Right lobe of liver (tissue), 6 donors: ENCODE measurements around the gene ZCCHC8. TPM values are rescaled to one million over a fixed set of nuclear protein-coding genes. Genes with fewer than 3 reads are reported as not detected.
A peak's percentile ranks its signal among the peaks of the same experiment; 100 is the strongest.

Experiments
- ATAC-seq, 4 donors: fragments of 200-7000 bp; cut with Tn5 transposase; one replicate each; pipeline ENCODE4 v1.9.1; 2020; ENCODE audit warnings: mild to moderate bottlenecking in 4 of 4, moderate library complexity in 4 of 4
- DNase-seq, 3 donors: peaks; one replicate each; pipeline ENCODE4 v3.0.0-alpha.2; 2020
- H3K27ac ChIP-seq, 3 donors: fragments of 200-600 bp; one replicate each; pipeline ENCODE4 v1.8.0; 2022
- H3K27me3 ChIP-seq, 2 donors: fragments of 200-600 bp; one replicate each; pipeline ENCODE4 v1.8.0; 2022
- H3K36me3 ChIP-seq, 4 donors: fragments of 200-600 bp; sonication (generic) in 1 of 4; one replicate each; pipeline versions ENCODE4 v1.5.1 to v1.8.0; 2017 to 2022; ENCODE audit warnings: control low read depth in 1 of 4
- H3K4me1 ChIP-seq, 4 donors: fragments of 200-600 bp; sonication (generic) in 1 of 4; one replicate each; pipeline versions ENCODE4 v1.5.1 to v1.8.0; 2017 to 2022; ENCODE audit warnings: control low read depth in 1 of 4
- H3K4me3 ChIP-seq, 3 donors: fragments of 200-600 bp; one replicate each; pipeline ENCODE4 v1.8.0; 2022
- H3K9me3 ChIP-seq, 4 donors: fragments of 200-600 bp; sonication (generic) in 1 of 4; one replicate each; pipeline versions ENCODE4 v1.5.1 to v1.8.0; 2017 to 2022; ENCODE audit warnings: control low read depth in 1 of 4
- POLR2A ChIP-seq: fragments of 450-650 bp; IDR thresholded peaks from one replicate; pipeline ENCODE4 v1.6.1; 2017; ENCODE audit warnings: antibody characterized with exemption, mild to moderate bottlenecking
- WGBS: methylation state at CpG from one replicate; pipeline ENCODE4 v1.1.6; 2018; ENCODE audit warnings: low coverage, low lambda C conversion rate; ENCODE audit not compliant: insufficient coverage; ENCODE audit errors: missing lambda C conversion rate; 5-methylcytosine and 5-hydroxymethylcytosine counted together
- intact Hi-C, 2 donors: fragments of 100-400 bp; cut with DNase I; formaldehyde crosslinking; loops; one replicate each; pipeline versions ENCODE4 v1.11.2 to v1.14.1; 2022
- total RNA-seq, 6 experiments: library from RNA; depleted of rRNA in 2 of 6; stranded (reverse); fragments of >200 nt in 2 of 6; fragmentation: NEBNext Ultra II Directional in 3 of 6; extraction: Animal tissue kit (Norgen Biotek cat#: 25700) in 3 of 6; gene quantifications; one replicate each; pipeline versions ENCODE4 v1.1.0 to v1.2.4, GENCODE V29; 2016 to 2023
- TF ChIP-seq, protein P1 (sequence below), 4 donors: fragments of 200-600 bp in 3 of 4; fragments of 450-650 bp in 1 of 4; IDR thresholded peaks; one replicate each; pipeline versions ENCODE4 v1.5.1 to v1.8.0; 2016 to 2022; ENCODE audit warnings: antibody characterized with exemption in 4 of 4, mild to moderate bottlenecking in 2 of 4
- donor health status: DM: no; HTN: yes; CAD: no.
- donor health status: DM: no; HTN: no; CAD: no.
- donor health status: DM: no; HTN: no; CAD: no.
- donor health status: DM: no; HTN: yes; CAD: no.
- donor health status: DM: no; HTN: yes; CAD: no.

Gene ZCCHC8
- total RNA-seq, 6 experiments from 2014 or later = 8.5 to 13.0 (median 9.3) TPM

GRCh38 chr12:122460061-122460460, 40.7 kb downstream of the ZCCHC8 start:
- WGBS = 98% methylated on average over 6 of the region's 7 CpGs
- H3K9me3 ChIP-seq = no peaks in the 10 kb centered on the region
- no peak overlapping the region for H3K4me3 ChIP-seq
- no peaks in the 10 kb centered on the region for H3K36me3 ChIP-seq
- TF ChIP-seq POLR2A = no peak
- TF ChIP-seq, protein P1, sequence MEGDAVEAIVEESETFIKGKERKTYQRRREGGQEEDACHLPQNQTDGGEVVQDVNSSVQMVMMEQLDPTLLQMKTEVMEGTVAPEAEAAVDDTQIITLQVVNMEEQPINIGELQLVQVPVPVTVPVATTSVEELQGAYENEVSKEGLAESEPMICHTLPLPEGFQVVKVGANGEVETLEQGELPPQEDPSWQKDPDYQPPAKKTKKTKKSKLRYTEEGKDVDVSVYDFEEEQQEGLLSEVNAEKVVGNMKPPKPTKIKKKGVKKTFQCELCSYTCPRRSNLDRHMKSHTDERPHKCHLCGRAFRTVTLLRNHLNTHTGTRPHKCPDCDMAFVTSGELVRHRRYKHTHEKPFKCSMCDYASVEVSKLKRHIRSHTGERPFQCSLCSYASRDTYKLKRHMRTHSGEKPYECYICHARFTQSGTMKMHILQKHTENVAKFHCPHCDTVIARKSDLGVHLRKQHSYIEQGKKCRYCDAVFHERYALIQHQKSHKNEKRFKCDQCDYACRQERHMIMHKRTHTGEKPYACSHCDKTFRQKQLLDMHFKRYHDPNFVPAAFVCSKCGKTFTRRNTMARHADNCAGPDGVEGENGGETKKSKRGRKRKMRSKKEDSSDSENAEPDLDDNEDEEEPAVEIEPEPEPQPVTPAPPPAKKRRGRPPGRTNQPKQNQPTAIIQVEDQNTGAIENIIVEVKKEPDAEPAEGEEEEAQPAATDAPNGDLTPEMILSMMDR (IDR thresholded peaks at IDR 0.05) = no peak
- peak in 1 of 3 donors; percentile 19 for DNase-seq
- H3K27ac ChIP-seq = no peak overlapping the region
- intact Hi-C loops = no loop called here
- no peak for ATAC-seq
- H3K27me3 ChIP-seq = no peaks in the 10 kb centered on the region
- peaks cover 0 to 7% (median 0%) of the 10 kb centered on the region in 4 donors for H3K4me1 ChIP-seq

DNA sequence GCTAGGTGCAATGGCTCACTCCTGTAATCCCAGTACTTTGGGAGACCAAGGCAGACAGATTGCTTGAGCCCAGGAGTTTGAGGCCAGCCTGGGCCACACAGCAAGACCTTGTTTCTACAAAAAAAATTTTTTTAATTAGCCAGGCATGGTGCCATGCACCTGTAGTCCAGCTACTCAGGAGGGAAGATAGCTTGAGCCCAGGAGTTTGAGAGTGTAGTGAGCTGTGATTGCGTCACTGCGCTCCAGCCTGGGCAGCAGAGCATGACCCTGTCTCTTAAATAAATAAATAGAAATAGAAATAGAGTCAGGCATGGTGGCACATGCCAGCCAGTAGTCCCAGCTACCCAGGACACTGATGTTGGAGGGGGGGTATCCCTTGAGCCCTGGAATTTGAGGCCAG, 41.5 kb downstream of the ZCCHC8 start:
- H3K4me3 ChIP-seq = no peak overlapping the region
- H3K27me3 ChIP-seq = no peaks in the 10 kb centered on the region
- ATAC-seq (peak; percentile 70 to 93 (median 80)), DNase-seq (peak in 2 of 3 donors; percentile 59 to 74)
- TF ChIP-seq, protein P1 (IDR thresholded peaks at IDR 0.05) = no peak
- no peak for TF ChIP-seq POLR2A
- intact Hi-C loops = no loop called here
- no peaks in the 10 kb centered on the region for H3K36me3 ChIP-seq
- WGBS = 71% methylated on average over 2 of the region's 2 CpGs
- H3K9me3 ChIP-seq = no peaks in the 10 kb centered on the region
- H3K27ac ChIP-seq = no peak overlapping the region
- H3K4me1 ChIP-seq = peaks cover 0 to 7% (median 0%) of the 10 kb centered on the region in 4 donors

- no peaks in the 10 kb centered on the region for H3K36me3 ChIP-seq
- TF ChIP-seq, protein P1 (IDR thresholded peaks at IDR 0.05) = no peak
- TF ChIP-seq POLR2A = no peak
- peaks cover 0 to 7% (median 0%) of the 10 kb centered on the region in 4 donors for H3K4me1 ChIP-seq
- DNase-seq = peak in 1 of 3 donors; percentile 9
- H3K9me3 ChIP-seq = no peaks in the 10 kb centered on the region
- ATAC-seq = no peak
- intact Hi-C loops = no loop called here
- H3K27ac ChIP-seq = no peak overlapping the region
- 89% methylated on average over 9 of the region's 17 CpGs for WGBS
- H3K4me3 ChIP-seq = no peak overlapping the region
- no peaks in the 10 kb centered on the region for H3K27me3 ChIP-seq
Measured at GRCh38 chr12:122458105-122459035, 42.4 kb downstream of the ZCCHC8 start.

GRCh38 chr12:122457627-122458026, 43.1 kb downstream of the ZCCHC8 start:
- Histone ChIP-seq H3K4me3 (no peak overlapping the region), H3K36me3 (no peaks in the 10 kb centered on the region), H3K27ac (no peak overlapping the region), H3K4me1 (peaks cover 0 to 7% (median 0%) of the 10 kb centered on the region in 4 donors), H3K27me3 (no peaks in the 10 kb centered on the region), H3K9me3 (no peaks in the 10 kb centered on the region)
- WGBS = 80% methylated on average over 2 of the region's 2 CpGs
- no peak for ATAC-seq
- intact Hi-C loops = no loop called here
- no peak for TF ChIP-seq POLR2A
- no peak for DNase-seq

- DNase-seq (no peak), ATAC-seq (no peak)
- intact Hi-C loops = no loop called here
- 71% methylated on average over 6 of the region's 6 CpGs for WGBS
- Histone ChIP-seq H3K4me1 (peaks cover 0 to 7% (median 0%) of the 10 kb centered on the region in 4 donors), H3K36me3 (no peaks in the 10 kb centered on the region), H3K4me3 (no peak overlapping the region), H3K27ac (no peak overlapping the region), H3K27me3 (no peaks in the 10 kb centered on the region), H3K9me3 (no peaks in the 10 kb centered on the region)
- TF ChIP-seq, protein P1 (IDR thresholded peaks at IDR 0.05) = no peak
- TF ChIP-seq POLR2A = no peak
Measured at GRCh38 chr12:122454739-122455138, 46.0 kb downstream of the ZCCHC8 start.
